ENCODE measurements around the gene CRYL1.

GRCh38 chr13:20451397-20451796 lies 74.3 kb downstream of the CRYL1 start:
- TF ChIP-seq CTCF (IDR thresholded peaks at IDR 0.05 in 2 of 3, conservative IDR thresholded peaks at IDR 0.05 in 1 of 3; ENCODE audit: borderline replicate concordance in 1 of 3, insufficient read depth in 1 of 3, low read depth in 2 of 3, low read length in 2 of 3) (no peak), CEBPB (IDR thresholded peaks at IDR 0.05; ENCODE audit: low read depth) (no peak), CBX3 (IDR thresholded peaks at IDR 0.05; ENCODE audit: low read depth) (no peak), POLR2A (IDR thresholded peaks at IDR 0.05; ENCODE audit: borderline replicate concordance, extremely low read depth, insufficient read depth, insufficient read length) (no peak)

Measured in HCT116 (cell line).